HepG2 (cell line): ENCODE data around the gene GMFB. TPM values are rescaled to one million over a fixed set of nuclear protein-coding genes. Genes with fewer than 3 reads are reported as not detected.

Experiments
- ATRX ChIP-seq: sonication (generic); formaldehyde crosslinking; IDR thresholded peaks from 2 replicates; pipeline ENCODE4 v1.4.0; 2020; ENCODE audit warnings: missing genetic modification reagents, borderline replicate concordance
- BORCS8-MEF2B ChIP-seq: sonication (generic); formaldehyde crosslinking; IDR thresholded peaks from 2 replicates; pipeline ENCODE4 v1.8.0; 2022; ENCODE audit warnings: mild to moderate bottlenecking, missing genetic modification reagents
- BRCA1 ChIP-seq: sonication (generic); formaldehyde crosslinking; IDR thresholded peaks from 2 replicates; pipeline ENCODE4 v1.4.0; 2020; ENCODE audit warnings: missing genetic modification reagents
- ELF3 ChIP-seq: IDR thresholded peaks from 2 replicates; pipeline ENCODE4 v1.6.1; 2016; ENCODE audit warnings: missing genetic modification reagents, missing compliant biosample characterization
- GATAD1 ChIP-seq: IDR thresholded peaks from 2 replicates; pipeline ENCODE4 v1.6.1; 2016; ENCODE audit warnings: missing genetic modification reagents, missing compliant biosample characterization
- HNRNPL ChIP-seq: fragments of 200-400 bp; formaldehyde crosslinking; IDR thresholded peaks from 2 replicates; pipeline ENCODE4 v1.6.1; 2017; ENCODE audit warnings: mild to moderate bottlenecking, low read depth, low read length
- KDM1A ChIP-seq: IDR thresholded peaks from 2 replicates; pipeline ENCODE4 v1.6.1; 2016; ENCODE audit warnings: missing compliant biosample characterization
- KMT2B ChIP-seq: IDR thresholded peaks from 2 replicates; pipeline ENCODE4 v1.6.1; 2016; ENCODE audit warnings: missing genetic modification reagents, missing compliant biosample characterization
- MAFF ChIP-seq: IDR thresholded peaks from 2 replicates; pipeline ENCODE4 v1.6.1; 2011; ENCODE audit warnings: low read depth, low read length, improper control_type of control experiment
- POGZ ChIP-seq: sonication (generic); formaldehyde crosslinking; IDR thresholded peaks from 2 replicates; pipeline ENCODE4 v1.4.0; 2020; ENCODE audit warnings: mild to moderate bottlenecking, missing genetic modification reagents
- POLR2A ChIP-seq, 2 experiments: IDR thresholded peaks; 2 replicates each; pipeline ENCODE4 v1.6.1; 2011; ENCODE audit warnings: low read depth in 2 of 2, low read length in 2 of 2, mild to moderate bottlenecking in 1 of 2, moderate library complexity in 1 of 2; ENCODE audit not compliant: insufficient read depth in 1 of 2
- POLR2G ChIP-seq: fragments of 200-400 bp; formaldehyde crosslinking; IDR thresholded peaks from 2 replicates; pipeline ENCODE4 v1.6.1; 2018; ENCODE audit warnings: mild to moderate bottlenecking, low read depth, low read length, moderate library complexity
- RAD21 ChIP-seq: fragments of 450-650 bp; formaldehyde crosslinking; IDR thresholded peaks from 2 replicates; pipeline ENCODE4 v1.5.0; 2020; ENCODE audit warnings: mild to moderate bottlenecking
- SIX4 ChIP-seq: sonication (generic); formaldehyde crosslinking; IDR thresholded peaks from 2 replicates; pipeline ENCODE4 v1.4.0; 2020; ENCODE audit warnings: missing genetic modification reagents
- SP1 ChIP-seq, 2 experiments: fragments of 450-650 bp in 1 of 2; sonication (generic) in 1 of 2; formaldehyde crosslinking in 1 of 2; IDR thresholded peaks; 2 replicates each; pipeline versions ENCODE4 v1.4.0 to v1.6.1; 2016 to 2020; ENCODE audit warnings: missing genetic modification reagents in 1 of 2
- STAT5B ChIP-seq: sonication (generic); formaldehyde crosslinking; IDR thresholded peaks from 2 replicates; pipeline ENCODE4 v1.4.0; 2020; ENCODE audit warnings: missing genetic modification reagents
- TP53 ChIP-seq: sonication (generic); formaldehyde crosslinking; conservative IDR thresholded peaks from 2 replicates; pipeline ENCODE4 v1.4.0; 2020; ENCODE audit warnings: missing genetic modification reagents
- U2AF2 ChIP-seq: fragments of 200-400 bp; formaldehyde crosslinking; IDR thresholded peaks from 2 replicates; pipeline ENCODE4 v1.6.1; 2017; ENCODE audit warnings: low read depth, mild to moderate bottlenecking, low read length
- ZBTB8A ChIP-seq: sonication (generic); formaldehyde crosslinking; IDR thresholded peaks from 2 replicates; pipeline ENCODE4 v1.4.0; 2020; ENCODE audit warnings: mild to moderate bottlenecking, low read depth, missing genetic modification reagents, borderline replicate concordance
- ZKSCAN1 ChIP-seq: fragments of 150-350 bp; IDR thresholded peaks from 2 replicates; pipeline ENCODE4 v1.6.1; 2014; ENCODE audit warnings: low read length
- ZNF30 ChIP-seq: sonication (generic); formaldehyde crosslinking; IDR thresholded peaks from 2 replicates; pipeline ENCODE4 v1.5.0; 2020; ENCODE audit warnings: mild to moderate bottlenecking, missing genetic modification reagents
- ZNF331 ChIP-seq: sonication (generic); formaldehyde crosslinking; IDR thresholded peaks from 2 replicates; pipeline ENCODE4 v1.4.0; 2020; ENCODE audit warnings: missing genetic modification reagents
- ZNF337 ChIP-seq: sonication (generic); formaldehyde crosslinking; IDR thresholded peaks from 2 replicates; pipeline ENCODE4 v1.5.1; 2020; ENCODE audit warnings: missing genetic modification reagents, low read depth, mild to moderate bottlenecking, borderline replicate concordance
- ZNF432 ChIP-seq: sonication (generic); formaldehyde crosslinking; IDR thresholded peaks from 2 replicates; pipeline ENCODE4 v1.5.0; 2020; ENCODE audit warnings: missing genetic modification reagents, mild to moderate bottlenecking, borderline replicate concordance
- ZNF570 ChIP-seq: sonication (generic); formaldehyde crosslinking; IDR thresholded peaks from 2 replicates; pipeline ENCODE4 v1.4.0; 2020; ENCODE audit warnings: mild to moderate bottlenecking, missing genetic modification reagents, borderline replicate concordance
- ZNF605 ChIP-seq: sonication (generic); formaldehyde crosslinking; IDR thresholded peaks from 2 replicates; pipeline ENCODE4 v1.8.0; 2022; ENCODE audit warnings: mild to moderate bottlenecking, missing genetic modification reagents
- ZNF652 ChIP-seq: IDR thresholded peaks from 2 replicates; pipeline ENCODE4 v1.6.1; 2016; ENCODE audit warnings: low read depth, borderline replicate concordance
- ZNF678 ChIP-seq: sonication (generic); formaldehyde crosslinking; IDR thresholded peaks from 2 replicates; pipeline ENCODE4 v1.4.0; 2020; ENCODE audit warnings: mild to moderate bottlenecking, missing genetic modification reagents
- polyA plus RNA-seq, 8 experiments: library from polyadenylated mRNA; depleted of rRNA in 3 of 8; stranded (reverse) in 7 of 8; unstranded in 1 of 8; fragments of >200 nt; fragmentation: Illumina TruSeq in 4 of 8; extraction: Trizol in 4 of 8; gene quantifications; 2 replicates each; pipeline versions ENCODE4 v1.2.1 to v1.2.3, GENCODE V29; 2011 to 2016; ENCODE audit warnings: low read depth in 4 of 8, missing spikeins in 1 of 8, mixed read lengths in 1 of 8; ENCODE audit not compliant: insufficient read depth in 1 of 8
- total RNA-seq, 5 experiments: library from RNA; depleted of rRNA; stranded (reverse); fragments of >200 nt; fragmentation: Illumina TruSeq; extraction: Trizol; gene quantifications; 2 replicates each; pipeline ENCODE4 v1.2.3, GENCODE V29; 2016; ENCODE audit warnings: low read depth in 1 of 5
- TF ChIP-seq, protein P1 (sequence below): IDR thresholded peaks from 2 replicates; pipeline ENCODE4 v1.6.1; 2018; ENCODE audit warnings: missing genetic modification reagents, mild to moderate bottlenecking, missing compliant biosample characterization
- TF ChIP-seq, protein P2 (sequence below): sonication (generic); formaldehyde crosslinking; IDR thresholded peaks from 2 replicates; pipeline ENCODE4 v1.4.0; 2020; ENCODE audit warnings: missing genetic modification reagents, borderline replicate concordance

The GMFB gene
- total and polyA plus RNA-seq, 2 of the 13 experiments (the other 11 are each of a cell fraction or from before 2014, with no cell fraction given) = 17.3 to 68.2 TPM

DNA sequence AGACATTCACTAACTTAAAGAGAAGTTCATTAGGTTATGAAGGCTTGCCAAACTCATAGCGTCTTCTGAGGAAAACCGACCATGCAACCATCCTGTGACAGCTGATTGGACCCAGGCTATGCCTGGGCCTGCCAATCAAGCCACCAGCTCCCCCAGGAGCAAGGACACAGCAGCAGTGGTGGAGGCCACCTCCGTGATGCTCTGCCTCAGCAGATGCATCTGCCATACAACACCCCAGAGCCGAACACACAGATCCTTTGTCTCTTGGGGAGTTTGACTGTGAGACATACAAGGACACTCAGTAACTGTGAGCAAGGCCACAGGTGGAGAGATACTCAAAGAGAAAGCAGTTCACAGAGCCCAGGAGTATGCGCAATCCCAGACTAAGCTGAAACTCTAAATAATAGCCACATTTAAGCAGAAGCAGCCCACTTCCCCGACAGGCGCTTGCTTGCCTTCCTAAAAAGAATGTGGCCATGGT is 37.6 kb downstream of the GMFB start (continued):
- TF ChIP-seq ZNF432 (CRISPR knock-in tag) (no peak), HNRNPL (no peak), BORCS8-MEF2B (CRISPR knock-in tag) (no peak), KMT2B (CRISPR knock-in tag) (no peak), ZNF30 (no peak), POGZ (CRISPR knock-in tag) (peak; percentile 19; the same call in 1 of the 2 replicates), ZNF678 (CRISPR knock-in tag) (no peak), RAD21 (CRISPR knock-in tag) (no peak), KDM1A (0 out of 2 replicates have a peak, but pooled peaks have one; percentile 22), GATAD1 (CRISPR knock-in tag) (no peak), STAT5B (CRISPR knock-in tag) (no peak), BRCA1 (CRISPR knock-in tag) (no peak), POLR2G (no peak), ZNF570 (no peak), ZBTB8A (CRISPR knock-in tag) (no peak), ZNF331 (CRISPR knock-in tag) (no peak), SIX4 (no peak), POLR2A (IDR thresholded peaks at IDR 0.05; ENCODE audit: insufficient read depth in 1 of 2, low read depth in 2 of 2, low read length in 2 of 2) (peak in 1 of 2 experiments; percentile 65; a peak in 2 of 4 replicates), SP1 (IDR thresholded peaks at IDR 0.05) (no peak), SP1 (CRISPR knock-in tag; IDR thresholded peaks at IDR 0.05) (no peak), ATRX (CRISPR knock-in tag) (no peak), ZNF652 (CRISPR knock-in tag) (no peak), ZNF605 (CRISPR knock-in tag) (no peak), ZKSCAN1 (no peak), TP53 (CRISPR knock-in tag) (no peak), U2AF2 (no peak), MAFF (no peak), ZNF337 (CRISPR knock-in tag) (no peak), ELF3 (CRISPR knock-in tag) (no peak)
- TF ChIP-seq, protein P1, sequence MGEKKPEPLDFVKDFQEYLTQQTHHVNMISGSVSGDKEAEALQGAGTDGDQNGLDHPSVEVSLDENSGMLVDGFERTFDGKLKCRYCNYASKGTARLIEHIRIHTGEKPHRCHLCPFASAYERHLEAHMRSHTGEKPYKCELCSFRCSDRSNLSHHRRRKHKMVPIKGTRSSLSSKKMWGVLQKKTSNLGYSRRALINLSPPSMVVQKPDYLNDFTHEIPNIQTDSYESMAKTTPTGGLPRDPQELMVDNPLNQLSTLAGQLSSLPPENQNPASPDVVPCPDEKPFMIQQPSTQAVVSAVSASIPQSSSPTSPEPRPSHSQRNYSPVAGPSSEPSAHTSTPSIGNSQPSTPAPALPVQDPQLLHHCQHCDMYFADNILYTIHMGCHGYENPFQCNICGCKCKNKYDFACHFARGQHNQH (CRISPR knock-in tag) = no peak
- TF ChIP-seq, protein P2, sequence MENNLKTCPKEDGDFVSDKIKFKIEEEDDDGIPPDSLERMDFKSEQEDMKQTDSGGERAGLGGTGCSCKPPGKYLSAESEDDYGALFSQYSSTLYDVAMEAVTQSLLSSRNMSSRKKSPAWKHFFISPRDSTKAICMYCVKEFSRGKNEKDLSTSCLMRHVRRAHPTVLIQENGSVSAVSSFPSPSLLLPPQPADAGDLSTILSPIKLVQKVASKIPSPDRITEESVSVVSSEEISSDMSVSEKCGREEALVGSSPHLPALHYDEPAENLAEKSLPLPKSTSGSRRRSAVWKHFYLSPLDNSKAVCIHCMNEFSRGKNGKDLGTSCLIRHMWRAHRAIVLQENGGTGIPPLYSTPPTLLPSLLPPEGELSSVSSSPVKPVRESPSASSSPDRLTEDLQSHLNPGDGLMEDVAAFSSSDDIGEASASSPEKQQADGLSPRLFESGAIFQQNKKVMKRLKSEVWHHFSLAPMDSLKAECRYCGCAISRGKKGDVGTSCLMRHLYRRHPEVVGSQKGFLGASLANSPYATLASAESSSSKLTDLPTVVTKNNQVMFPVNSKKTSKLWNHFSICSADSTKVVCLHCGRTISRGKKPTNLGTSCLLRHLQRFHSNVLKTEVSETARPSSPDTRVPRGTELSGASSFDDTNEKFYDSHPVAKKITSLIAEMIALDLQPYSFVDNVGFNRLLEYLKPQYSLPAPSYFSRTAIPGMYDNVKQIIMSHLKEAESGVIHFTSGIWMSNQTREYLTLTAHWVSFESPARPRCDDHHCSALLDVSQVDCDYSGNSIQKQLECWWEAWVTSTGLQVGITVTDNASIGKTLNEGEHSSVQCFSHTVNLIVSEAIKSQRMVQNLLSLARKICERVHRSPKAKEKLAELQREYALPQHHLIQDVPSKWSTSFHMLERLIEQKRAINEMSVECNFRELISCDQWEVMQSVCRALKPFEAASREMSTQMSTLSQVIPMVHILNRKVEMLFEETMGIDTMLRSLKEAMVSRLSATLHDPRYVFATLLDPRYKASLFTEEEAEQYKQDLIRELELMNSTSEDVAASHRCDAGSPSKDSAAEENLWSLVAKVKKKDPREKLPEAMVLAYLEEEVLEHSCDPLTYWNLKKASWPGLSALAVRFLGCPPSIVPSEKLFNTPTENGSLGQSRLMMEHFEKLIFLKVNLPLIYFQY = no peak
